Skeletal muscle cell (primary cell): Measurements from ENCODE around the gene SEMA6B.

Experiments used
- DNase-seq: peaks from one replicate; pipeline ENCODE4 v3.0.0-alpha.2; 2010; ENCODE audit warnings: low read depth
- H3K4me3 ChIP-seq: 2 replicates; pipeline ENCODE4 v1.5.1; 2011; ENCODE audit warnings: low read depth, mild to moderate bottlenecking, control low read depth, low read length, moderate library complexity

SEMA6B gene

GRCh38 chr19:4590559-4590958 is 31.1 kb upstream of the SEMA6B start:
- H3K4me3 ChIP-seq, result no peak overlapping the region
- no peak for DNase-seq

GRCh38 chr19:4589579-4590410 is 30.3 kb upstream of the SEMA6B start:
- H3K4me3 ChIP-seq, result no peak overlapping the region
- DNase-seq, result no peak

- no peak for DNase-seq
- H3K4me3 ChIP-seq, result no peak overlapping the region
These were observed 28.8 kb upstream of the SEMA6B start for GRCh38 chr19:4588291-4588761.

GRCh38 chr19:4587527-4587926 is 28.0 kb upstream of the SEMA6B start:
- DNase-seq, result no peak
- H3K4me3 ChIP-seq, result no peak overlapping the region

- no peak for DNase-seq
These were observed 27.2 kb upstream of the SEMA6B start for GRCh38 chr19:4586691-4587090.

GRCh38 chr19:4586245-4586644 is 26.8 kb upstream of the SEMA6B start:
- DNase-seq, result no peak
- H3K4me3 ChIP-seq, result no peak overlapping the region

More at GRCh38 chr19:4586691-4587090, 27.2 kb upstream of the SEMA6B start:
- H3K4me3 ChIP-seq, result no peak overlapping the region

GRCh38 chr19:4585556-4585955 is 26.1 kb upstream of the SEMA6B start:
- no peak overlapping the region for H3K4me3 ChIP-seq
- DNase-seq, result no peak

- DNase-seq, result no peak
- H3K4me3 ChIP-seq, result peak overlapping the region; percentile 46
These were observed 25.4 kb upstream of the SEMA6B start for GRCh38 chr19:4584670-4585460.

GRCh38 chr19:4583961-4584669 is 24.6 kb upstream of the SEMA6B start:
- DNase-seq, result no peak
- H3K4me3 ChIP-seq, result peak overlapping the region; percentile 46

- DNase-seq, result no peak
These were observed 23.7 kb upstream of the SEMA6B start for GRCh38 chr19:4582980-4583842.

GRCh38 chr19:4581666-4582553 is 22.4 kb upstream of the SEMA6B start:
- no peak for DNase-seq
- peak overlapping the region; percentile 23 for H3K4me3 ChIP-seq

More at GRCh38 chr19:4582980-4583842, 23.7 kb upstream of the SEMA6B start:
- no peak overlapping the region for H3K4me3 ChIP-seq

- peak overlapping the region; percentile 47 for H3K4me3 ChIP-seq
- no peak for DNase-seq
These were observed 21.6 kb upstream of the SEMA6B start for GRCh38 chr19:4580961-4581665.

- peak overlapping the region; percentile 47 for H3K4me3 ChIP-seq
- DNase-seq, result no peak
These were observed 20.8 kb upstream of the SEMA6B start for GRCh38 chr19:4580021-4580901.

- DNase-seq, result no peak
- no peak overlapping the region for H3K4me3 ChIP-seq
These were observed 19.9 kb upstream of the SEMA6B start for GRCh38 chr19:4579389-4579788.

GRCh38 chr19:4578552-4579248 is 19.2 kb upstream of the SEMA6B start:
- no peak for DNase-seq
- no peak overlapping the region for H3K4me3 ChIP-seq
